ENCODE data around the gene S100A1. TPM values are rescaled to one million over a fixed set of nuclear protein-coding genes. Genes with fewer than 3 reads are reported as not detected.

The S100A1 gene
- total RNA-seq, 2 experiments from 2014 or later, result not detected

GRCh38 chr1:153619171-153619570 lies 9.1 kb upstream of the S100A1 start:
- Mint-ChIP-seq H3K27ac (no peak overlapping the region), H3K4me3 (no peak overlapping the region), H3K9me3 (ENCODE audit: insufficient read depth) (no peaks in the 10 kb centered on the region), H3K27me3 (ENCODE audit: low read depth) (no peaks in the 10 kb centered on the region), H3K4me1 (ENCODE audit: low read depth) (peaks cover 9% of the 10 kb centered on the region), H3K36me3 (ENCODE audit: low read depth) (no peaks in the 10 kb centered on the region)
- ChIA-PET CTCF (interaction anchor here (0.9 to 10.2 kb wide), 8 partner anchors 10 to 367 kb away, joined by 3 to 120 read pairs (median 36); partner anchors contain the start of genes CHTOP, RAB13, S100A1 and S100A13), POLR2A (interaction anchor here (2.7 kb wide), 1 partner anchor 14 kb away, joined by 9 read pairs; the partner anchor contains the start of gene CHTOP)
- ATAC-seq (no peak), DNase-seq (no peak)

GRCh38 chr1:153623101-153623500 lies 5.1 kb upstream of the S100A1 start:
- POLR2A ChIA-PET, result interaction anchor here (1.4 kb wide), 1 partner anchor 11 kb away, joined by 3 read pairs; no protein-coding TSS in a partner anchor
- Mint-ChIP-seq H3K27me3 (ENCODE audit: low read depth) (no peaks in the 10 kb centered on the region), H3K4me1 (ENCODE audit: low read depth) (peaks cover 11% of the 10 kb centered on the region), H3K9me3 (ENCODE audit: insufficient read depth) (no peaks in the 10 kb centered on the region), H3K4me3 (no peak overlapping the region), H3K27ac (no peak overlapping the region), H3K36me3 (ENCODE audit: low read depth) (no peaks in the 10 kb centered on the region)
- DNase-seq (no peak), ATAC-seq (no peak)
- CTCF ChIA-PET, result interaction anchor here (1.3 to 2.8 kb wide), 3 partner anchors 11 to 113 kb away, joined by 3 to 15 read pairs (median 4); partner anchors contain the start of gene CHTOP

DNA sequence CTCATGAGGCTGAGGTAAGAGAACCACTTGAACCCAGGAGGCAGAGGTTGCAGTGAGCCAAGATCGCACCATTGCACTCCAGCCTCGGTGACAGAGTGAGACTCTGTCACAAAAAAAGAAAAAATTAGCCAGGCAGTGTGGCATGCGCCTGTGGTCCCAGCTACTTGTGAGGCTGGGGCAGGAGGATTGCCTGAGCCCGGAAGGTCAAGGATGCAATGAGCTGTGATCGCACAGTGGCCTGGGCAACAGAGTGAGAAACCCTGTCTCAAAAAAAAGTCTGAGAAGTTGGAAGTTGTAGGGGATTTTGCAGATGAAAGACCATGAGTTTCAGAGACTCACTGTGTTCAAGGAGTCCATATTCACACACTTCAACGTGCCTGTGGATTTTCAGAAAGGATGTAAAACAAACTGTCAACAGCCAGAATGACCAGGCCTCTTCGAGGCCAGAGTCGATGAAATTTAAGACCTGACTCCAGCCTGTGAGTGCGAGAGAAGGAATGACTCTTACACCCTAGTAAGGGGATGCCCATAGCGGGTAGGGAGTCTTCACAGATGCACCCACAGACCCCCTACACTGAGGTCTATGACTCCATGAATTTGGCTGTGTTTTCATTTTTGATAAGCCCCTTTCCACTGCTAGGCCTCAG lies 3.1 kb upstream of the S100A1 start:
- ATAC-seq (no peak), DNase-seq (no peak)
- H3K27me3 Mint-ChIP-seq (ENCODE audit: low read depth), result no peaks in the 10 kb centered on the region
- no peaks in the 10 kb centered on the region for H3K36me3 Mint-ChIP-seq (ENCODE audit: low read depth)
- POLR2A ChIA-PET, result interaction anchor here (1.1 kb wide), 1 partner anchor 8 kb away, joined by 4 read pairs; no protein-coding TSS in a partner anchor
- CTCF ChIA-PET, result interaction anchor here (3.9 kb wide), 1 partner anchor 114 kb away, joined by 16 read pairs; no protein-coding TSS in a partner anchor
- H3K4me3 Mint-ChIP-seq, result no peak overlapping the region
- no peak overlapping the region for H3K27ac Mint-ChIP-seq
- no peaks in the 10 kb centered on the region for H3K9me3 Mint-ChIP-seq (ENCODE audit: insufficient read depth)
- H3K4me1 Mint-ChIP-seq (ENCODE audit: low read depth), result peaks cover 11% of the 10 kb centered on the region

GRCh38 chr1:153626477-153626903 lies 1.7 kb upstream of the S100A1 start:
- Mint-ChIP-seq H3K27ac (no peak overlapping the region), H3K4me3 (no peak overlapping the region), H3K9me3 (ENCODE audit: insufficient read depth) (no peaks in the 10 kb centered on the region), H3K27me3 (ENCODE audit: low read depth) (no peaks in the 10 kb centered on the region), H3K36me3 (ENCODE audit: low read depth) (no peaks in the 10 kb centered on the region), H3K4me1 (ENCODE audit: low read depth) (peaks cover 13% of the 10 kb centered on the region)
- ATAC-seq (no peak), DNase-seq (no peak)
- ChIA-PET POLR2A (no interaction called here), CTCF (interaction anchor here (1.1 to 6.9 kb wide), 7 partner anchors 8 to 116 kb away, joined by 4 to 51 read pairs (median 10); partner anchors contain the start of genes S100A14 and S100A16)

GRCh38 chr1:153626904-153627714 lies 1.1 kb upstream of the S100A1 start, which contains the start of gene S100A13:
TSS of gene S100A13 (minus strand) at chr1:153627505. CDS start at chr1:153626472, 1,033 bp downstream.
- no peaks in the 10 kb centered on the region for H3K36me3 Mint-ChIP-seq (ENCODE audit: low read depth)
- ATAC-seq (no peak), DNase-seq (no peak)
- no peaks in the 10 kb centered on the region for H3K9me3 Mint-ChIP-seq (ENCODE audit: insufficient read depth)
- H3K4me3 Mint-ChIP-seq, result no peak within 1 kb of the TSS
- H3K4me1 Mint-ChIP-seq (ENCODE audit: low read depth), result peaks cover 18% of the 10 kb centered on the region
- ChIA-PET CTCF (interaction anchor here (0.9 to 6.9 kb wide), 12 partner anchors 9 to 359 kb away, joined by 3 to 51 read pairs (median 5); partner anchors contain the start of genes RAB13, S100A14, S100A16 and S100A4), POLR2A (interaction anchor here (0.6 to 1.1 kb wide), 2 partner anchors 24 to 31 kb away, joined by 3 read pairs; no protein-coding TSS in a partner anchor)
- H3K27me3 Mint-ChIP-seq (ENCODE audit: low read depth), result no peaks in the 10 kb centered on the region
- H3K27ac Mint-ChIP-seq, result no peak within 1 kb of the TSS

DNA sequence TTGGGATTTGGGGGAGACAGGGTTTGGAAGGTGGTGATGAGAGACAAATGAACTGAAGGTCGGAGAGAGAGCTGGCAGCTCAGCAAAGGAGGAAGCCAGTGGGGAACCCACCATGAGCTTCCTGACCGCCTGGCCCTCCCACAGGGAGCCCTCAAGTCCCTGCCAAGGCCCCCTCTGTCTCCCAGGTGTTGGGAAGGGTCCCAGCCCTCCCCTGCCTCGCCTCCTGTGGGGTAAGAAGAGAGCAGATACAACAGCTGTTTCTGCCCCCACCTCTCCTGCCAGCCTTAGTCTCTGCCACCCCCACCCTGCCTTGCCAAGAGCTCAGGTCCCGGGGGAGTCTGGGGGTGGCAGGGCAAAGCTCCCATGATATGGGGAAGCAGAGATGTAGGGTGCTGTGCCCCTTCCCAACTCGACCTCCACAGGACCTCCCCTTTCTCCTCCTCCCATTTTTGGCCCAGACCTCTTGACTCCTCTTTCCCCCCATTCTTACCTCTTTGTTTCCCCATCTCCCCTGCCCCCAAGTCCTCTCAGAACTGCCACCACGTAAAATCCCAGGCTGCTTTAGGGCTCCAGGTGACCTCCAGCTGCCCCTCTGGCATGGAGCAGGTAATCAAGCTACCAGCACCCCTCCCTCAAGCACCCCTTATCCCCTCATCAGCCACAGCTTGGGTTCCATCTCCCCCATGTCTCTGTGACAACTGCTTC lies 556 bp downstream of the S100A1 start:
- H3K36me3 Mint-ChIP-seq (ENCODE audit: low read depth), result peaks cover 9% of the 10 kb centered on the region
- ChIA-PET CTCF (interaction anchor here (1.9 to 6.9 kb wide), 5 partner anchors 10 to 118 kb away, joined by 5 to 51 read pairs (median 16); no protein-coding TSS in a partner anchor), POLR2A (interaction anchor here (0.9 kb wide), 2 partner anchors 13 to 30 kb away, joined by 3 to 4 read pairs; partner anchors contain the start of gene S100A14)
- no peak overlapping the region for H3K4me3 Mint-ChIP-seq
- no peak for DNase-seq
- H3K4me1 Mint-ChIP-seq (ENCODE audit: low read depth), result peaks cover 30% of the 10 kb centered on the region
- peak overlapping the region; percentile 9 for H3K27ac Mint-ChIP-seq
- H3K27me3 Mint-ChIP-seq (ENCODE audit: low read depth), result no peaks in the 10 kb centered on the region
- ATAC-seq, result no peak
- no peaks in the 10 kb centered on the region for H3K9me3 Mint-ChIP-seq (ENCODE audit: insufficient read depth)

DNA sequence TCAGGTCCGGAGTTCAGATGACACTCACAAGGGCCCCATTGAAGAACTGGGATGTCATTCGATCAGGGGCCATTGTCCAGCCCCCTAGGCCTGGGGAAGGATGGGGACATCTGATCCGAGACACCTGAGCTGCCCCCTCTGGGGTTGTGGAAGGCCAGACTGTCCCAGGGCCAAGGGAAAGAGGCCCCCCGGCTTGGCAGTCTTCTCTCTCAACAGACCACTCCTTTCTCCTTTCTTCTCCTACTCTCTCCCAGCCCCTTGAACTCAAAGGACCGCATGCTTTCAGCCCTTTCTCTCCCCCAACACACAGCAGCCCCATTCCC lies 1.1 kb downstream of the S100A1 start:
- ChIA-PET CTCF (interaction anchor here (1.6 to 6.9 kb wide), 4 partner anchors 11 to 118 kb away, joined by 4 to 51 read pairs (median 24); no protein-coding TSS in a partner anchor), POLR2A (no interaction called here)
- DNase-seq (no peak), ATAC-seq (no peak)
- H3K4me1 Mint-ChIP-seq (ENCODE audit: low read depth), result peaks cover 30% of the 10 kb centered on the region
- H3K9me3 Mint-ChIP-seq (ENCODE audit: insufficient read depth), result no peaks in the 10 kb centered on the region
- H3K4me3 Mint-ChIP-seq, result no peak overlapping the region
- no peak overlapping the region for H3K27ac Mint-ChIP-seq
- H3K36me3 Mint-ChIP-seq (ENCODE audit: low read depth), result peaks cover 13% of the 10 kb centered on the region
- H3K27me3 Mint-ChIP-seq (ENCODE audit: low read depth), result no peaks in the 10 kb centered on the region

GRCh38 chr1:153629971-153630370 lies 1.7 kb downstream of the S100A1 start:
- peaks cover 31% of the 10 kb centered on the region for H3K4me1 Mint-ChIP-seq (ENCODE audit: low read depth)
- H3K27me3 Mint-ChIP-seq (ENCODE audit: low read depth), result no peaks in the 10 kb centered on the region
- H3K36me3 Mint-ChIP-seq (ENCODE audit: low read depth), result peaks cover 17% of the 10 kb centered on the region
- H3K9me3 Mint-ChIP-seq (ENCODE audit: insufficient read depth), result no peaks in the 10 kb centered on the region
- no peak for ATAC-seq
- H3K4me3 Mint-ChIP-seq, result no peak overlapping the region
- ChIA-PET POLR2A (interaction anchor here (0.6 to 1.4 kb wide), 3 partner anchors 10 to 360 kb away, joined by 3 to 4 read pairs (median 3); partner anchors contain the start of gene RPS27), CTCF (interaction anchor here (0.6 to 6.9 kb wide), 6 partner anchors 12 to 120 kb away, joined by 3 to 51 read pairs (median 4); no protein-coding TSS in a partner anchor)
- DNase-seq, result no peak
- H3K27ac Mint-ChIP-seq, result no peak overlapping the region

DNA sequence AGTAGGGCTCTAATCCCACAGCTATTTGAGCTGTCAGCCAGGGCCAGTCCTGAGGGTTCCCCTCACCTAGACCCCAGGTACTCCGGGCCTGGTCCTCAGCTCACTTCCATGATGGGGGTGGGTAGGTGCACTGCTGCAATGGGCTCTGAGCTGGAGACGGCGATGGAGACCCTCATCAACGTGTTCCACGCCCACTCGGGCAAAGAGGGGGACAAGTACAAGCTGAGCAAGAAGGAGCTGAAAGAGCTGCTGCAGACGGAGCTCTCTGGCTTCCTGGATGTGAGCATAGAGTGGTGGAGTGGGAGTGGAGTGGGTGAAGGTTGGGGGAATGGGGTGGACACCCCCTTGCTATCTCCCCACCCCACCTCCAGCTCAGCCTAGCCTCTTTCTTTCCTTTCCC lies 2.1 kb downstream of the S100A1 start:
- DNase-seq (no peak), ATAC-seq (no peak)
- Mint-ChIP-seq H3K4me1 (ENCODE audit: low read depth) (peaks cover 32% of the 10 kb centered on the region), H3K9me3 (ENCODE audit: insufficient read depth) (no peaks in the 10 kb centered on the region), H3K27ac (no peak overlapping the region), H3K4me3 (no peak overlapping the region), H3K27me3 (ENCODE audit: low read depth) (no peaks in the 10 kb centered on the region), H3K36me3 (ENCODE audit: low read depth) (peaks cover 18% of the 10 kb centered on the region)
- ChIA-PET POLR2A (interaction anchor here (0.6 to 1.4 kb wide), 3 partner anchors 9 to 360 kb away, joined by 3 to 4 read pairs (median 3); partner anchors contain the start of gene RPS27), CTCF (interaction anchor here (0.6 to 6.9 kb wide), 7 partner anchors 12 to 121 kb away, joined by 3 to 51 read pairs (median 5); no protein-coding TSS in a partner anchor)

GRCh38 chr1:153631047-153632022 lies 3.1 kb downstream of the S100A1 start:
- Mint-ChIP-seq H3K9me3 (ENCODE audit: insufficient read depth) (no peaks in the 10 kb centered on the region), H3K4me1 (ENCODE audit: low read depth) (peaks cover 37% of the 10 kb centered on the region), H3K27ac (no peak overlapping the region), H3K36me3 (ENCODE audit: low read depth) (peaks cover 24% of the 10 kb centered on the region), H3K27me3 (ENCODE audit: low read depth) (no peaks in the 10 kb centered on the region), H3K4me3 (no peak overlapping the region)
- ATAC-seq (no peak), DNase-seq (no peak)
- ChIA-PET CTCF (interaction anchor here (1.2 to 6.9 kb wide), 5 partner anchors 13 to 122 kb away, joined by 4 to 51 read pairs (median 5); no protein-coding TSS in a partner anchor), POLR2A (interaction anchor here (1.2 to 1.4 kb wide), 2 partner anchors 18 to 359 kb away, joined by 3 read pairs; partner anchors contain the start of gene RPS27)

All from activated CD8-positive, alpha-beta T cell treated with anti-CD3 and anti-CD28 coated beads, Interleukin-2, amount 10 ng/mL, durations not matched to agents 7 days and 5 days (primary cell).